Ishikawa (cell line): ENCODE results near the gene PATJ.

Source experiments
- CEBPB ChIP-seq: IDR thresholded peaks from 2 replicates; pipeline ENCODE4 v1.6.1; 2012
- EGR1 ChIP-seq: IDR thresholded peaks from 2 replicates; pipeline ENCODE4 v1.6.1; 2012
- EP300 ChIP-seq: IDR thresholded peaks from 2 replicates; pipeline ENCODE4 v1.6.1; 2012; ENCODE audit warnings: borderline replicate concordance
- MAX ChIP-seq: IDR thresholded peaks from 2 replicates; pipeline ENCODE4 v1.6.1; 2012
- RAD21 ChIP-seq: IDR thresholded peaks from 2 replicates; pipeline ENCODE4 v1.6.1; 2012; ENCODE audit warnings: low read depth
- REST ChIP-seq: IDR thresholded peaks from 2 replicates; pipeline ENCODE4 v1.6.1; 2012; ENCODE audit warnings: low read depth, mild to moderate bottlenecking
- TAF1 ChIP-seq: IDR thresholded peaks from 2 replicates; pipeline ENCODE4 v1.6.1; 2012; ENCODE audit warnings: low read depth, mild to moderate bottlenecking
- TCF12 ChIP-seq: IDR thresholded peaks from 2 replicates; pipeline ENCODE4 v1.6.1; 2012; ENCODE audit warnings: low read depth
- TEAD4 ChIP-seq: IDR thresholded peaks from 2 replicates; pipeline ENCODE4 v1.6.1; 2012
- YY1 ChIP-seq: IDR thresholded peaks from 2 replicates; pipeline ENCODE4 v1.6.1; 2012; ENCODE audit warnings: low read depth

GRCh38 chr1:61752921-61753389, 10.7 kb downstream of the PATJ start:
- TF ChIP-seq TEAD4: no peak
- TF ChIP-seq TAF1: no peak
- TF ChIP-seq RAD21: no peak
- no peak for TF ChIP-seq REST
- no peak for TF ChIP-seq CEBPB
- no peak for TF ChIP-seq YY1
- TF ChIP-seq TCF12: no peak
- TF ChIP-seq EP300: no peak
- no peak for TF ChIP-seq EGR1
- TF ChIP-seq MAX: no peak
